ENCODE results near the gene NUDT7.
A peak's percentile ranks its signal among the peaks of the same experiment; 100 is the strongest.

The NUDT7 gene

DNA sequence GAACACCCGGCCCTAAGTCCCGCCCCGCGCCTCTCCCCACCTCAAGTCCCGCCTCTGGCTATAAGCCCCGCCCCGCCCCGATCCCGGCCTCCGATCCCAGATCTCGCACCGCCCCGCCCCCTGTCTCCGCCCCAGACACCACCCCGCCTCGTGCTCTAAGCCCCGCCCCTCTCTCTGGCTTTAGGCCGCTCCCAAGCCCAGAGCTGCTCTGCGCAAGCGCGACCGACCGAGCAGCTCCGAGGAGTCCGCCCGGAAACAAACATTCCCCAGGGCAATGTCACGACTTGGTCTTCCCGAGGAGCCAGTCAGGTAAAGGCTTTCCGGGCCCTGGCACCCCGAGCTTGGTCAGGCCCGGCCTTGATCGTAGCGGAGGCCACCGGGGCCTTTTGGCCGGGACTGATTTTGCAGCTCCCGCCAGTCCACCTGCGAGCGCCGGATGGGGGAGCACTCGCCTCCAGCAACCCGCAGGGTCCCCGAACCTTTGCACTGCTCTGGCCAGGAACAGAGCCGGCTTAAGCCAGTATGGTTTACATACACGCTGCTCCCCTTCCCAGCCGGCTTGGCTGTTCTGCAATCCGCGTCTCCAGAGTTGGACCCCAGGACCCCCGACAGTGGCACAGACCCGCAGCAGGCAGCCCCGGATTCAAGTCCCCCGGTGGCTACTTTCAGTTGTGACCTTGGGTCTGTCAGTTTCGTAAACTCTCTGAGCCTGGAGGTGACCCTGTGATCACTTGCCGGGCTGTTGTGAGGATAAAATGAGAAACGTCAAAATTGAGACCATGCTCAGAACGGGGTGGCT, at the start of gene NUDT7:
Gene NUDT7 (plus strand): TSS at position 206 of the 799 bp plus-strand sequence. CDS start 69 bp downstream, at position 275.
- peak; percentile 95 for DNase-seq (ENCODE audit: low spot score)

DNA sequence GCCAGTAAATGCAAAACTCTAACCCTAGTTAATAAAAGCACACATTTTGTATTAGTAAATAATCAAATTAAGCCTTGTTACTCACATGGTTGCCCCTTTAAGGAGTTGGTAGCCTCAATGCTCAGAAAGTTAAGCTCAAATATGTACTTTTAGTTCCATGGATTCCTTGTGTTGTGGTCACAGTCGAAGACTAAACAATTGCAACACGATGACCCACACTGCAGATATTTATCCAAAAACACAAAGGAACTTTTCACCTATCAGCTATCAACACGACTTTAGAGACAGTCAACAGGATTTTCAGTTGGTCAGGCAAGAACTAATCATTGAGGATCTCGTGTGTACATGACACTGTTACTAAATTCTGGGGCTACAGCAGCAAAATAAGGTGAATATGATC, 47.4 kb upstream of the NUDT7 start:
- DNase-seq (ENCODE audit: low spot score): no peak

DNA sequence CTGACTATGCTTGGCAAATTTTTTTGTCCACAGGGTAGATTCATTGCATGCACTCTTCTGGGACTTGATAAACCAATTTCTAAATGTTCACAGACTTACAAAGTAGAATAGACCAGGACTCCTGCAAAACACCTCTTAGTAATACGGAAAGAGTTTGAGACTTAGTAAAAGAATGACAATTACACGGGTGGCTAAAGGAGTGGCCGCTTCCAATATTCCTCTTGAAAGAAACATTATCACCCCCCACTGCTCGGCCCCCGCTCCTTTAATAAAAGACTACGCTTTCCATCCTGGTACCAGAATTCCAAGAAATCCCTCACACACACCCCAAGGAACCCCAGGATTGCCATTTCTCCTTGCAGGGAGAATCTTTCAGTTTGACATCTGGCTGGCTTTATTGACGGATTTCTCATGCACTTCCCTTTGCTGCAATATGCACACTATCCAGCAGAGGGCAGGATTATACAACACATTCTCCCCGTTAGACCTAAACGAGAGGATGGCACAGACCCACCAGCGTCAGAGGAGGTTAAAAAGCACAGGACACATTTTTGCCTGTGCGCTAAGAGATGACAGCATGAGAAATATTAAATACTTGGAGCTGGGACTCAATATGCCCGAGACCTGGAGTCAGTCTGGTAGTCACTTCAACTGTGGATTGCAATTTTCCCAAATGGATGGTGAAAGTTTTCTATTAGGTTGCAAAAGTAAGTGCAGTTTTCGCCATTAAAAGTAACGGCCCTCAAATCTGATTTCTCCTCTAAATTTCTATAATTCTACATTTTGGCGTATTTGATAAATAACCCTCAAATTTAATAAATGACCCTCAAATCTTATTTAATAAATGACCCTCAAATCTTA, 46.6 kb upstream of the NUDT7 start:
- peak; percentile 61 for DNase-seq (ENCODE audit: low spot score)

GRCh38 chr16:77677129-77677528, 45.2 kb upstream of the NUDT7 start:
- DNase-seq (ENCODE audit: low spot score): no peak

- DNase-seq (ENCODE audit: low spot score): no peak
These were observed 42.9 kb upstream of the NUDT7 start for GRCh38 chr16:77679391-77679790.

- DNase-seq (ENCODE audit: low spot score): no peak
These were observed 42.4 kb upstream of the NUDT7 start for GRCh38 chr16:77679901-77680300.

DNA sequence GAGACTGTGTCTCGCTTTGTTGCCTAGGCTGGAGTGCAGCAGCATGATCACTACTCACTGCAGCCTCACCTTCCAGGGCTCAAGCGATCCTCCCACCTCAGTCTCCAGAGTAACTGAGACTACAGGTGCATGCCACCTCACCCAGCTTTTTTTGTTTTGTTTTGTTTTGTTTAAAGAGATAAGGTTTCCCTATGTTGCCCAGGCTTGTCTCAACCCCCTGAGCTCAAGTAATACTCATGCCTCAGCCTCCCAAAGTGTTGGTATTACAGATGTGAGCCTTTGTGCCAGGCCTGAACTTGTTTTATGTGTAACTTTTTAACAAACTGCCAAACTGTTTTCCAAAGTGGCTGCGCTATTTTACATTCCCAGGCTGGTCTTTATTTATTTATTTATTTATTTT, 41.8 kb upstream of the NUDT7 start:
- no peak for DNase-seq (ENCODE audit: low spot score)

DNA sequence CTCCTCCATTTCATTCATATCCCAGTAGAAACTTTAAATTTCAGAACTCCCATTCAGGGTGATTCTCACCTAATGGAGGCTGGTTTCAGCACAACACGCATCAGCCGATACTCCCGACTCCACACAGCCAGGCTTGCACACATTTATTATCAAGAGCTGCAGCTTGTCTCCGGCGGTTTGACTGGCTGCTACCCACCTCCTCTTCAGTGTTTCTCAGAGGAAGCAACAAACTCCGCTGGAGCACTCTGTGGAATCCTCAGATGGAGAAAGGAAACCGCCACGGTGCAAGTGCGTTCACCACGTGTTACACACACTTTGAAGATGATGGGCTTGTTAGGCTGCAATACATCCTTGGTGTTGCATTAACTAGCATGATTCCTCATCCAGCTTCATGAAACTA, 39.7 kb upstream of the NUDT7 start:
- no peak for DNase-seq (ENCODE audit: low spot score)

DNA sequence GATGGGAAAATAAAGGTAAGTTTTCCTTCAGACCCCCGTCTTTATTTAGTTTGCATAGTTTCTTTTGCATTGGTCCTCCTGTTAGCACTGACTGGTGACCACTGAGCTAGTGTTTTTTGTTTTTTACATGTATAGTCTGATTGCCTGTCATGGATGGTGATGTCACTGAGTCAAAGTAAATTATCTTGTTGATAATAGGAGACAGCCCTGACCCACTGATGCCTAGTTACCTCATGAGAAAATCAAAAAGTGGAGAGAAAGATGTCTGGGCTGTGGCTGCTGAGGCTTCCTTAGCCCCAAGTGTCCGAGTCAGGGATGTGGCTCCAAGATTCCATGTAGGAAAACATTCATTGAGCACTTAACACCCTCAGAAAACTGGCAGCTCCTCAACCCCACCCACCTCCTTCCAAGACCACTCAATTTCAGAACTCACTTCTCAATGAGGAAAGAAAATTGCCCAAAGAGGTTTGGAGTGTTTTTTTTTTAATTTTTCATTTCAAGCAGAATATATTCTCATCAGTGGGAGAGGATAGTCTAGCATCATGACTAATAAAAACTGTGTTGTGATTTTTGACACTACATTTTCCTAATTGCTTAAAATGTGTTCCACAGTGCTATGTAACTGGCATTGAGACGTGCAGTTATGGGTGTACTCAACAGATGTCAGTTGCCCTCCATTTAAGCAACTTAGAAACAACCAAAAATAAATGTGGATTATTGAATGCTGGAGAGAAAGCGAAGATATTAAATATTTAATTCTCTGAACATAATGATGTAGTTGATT, 38.7 kb upstream of the NUDT7 start:
- DNase-seq (ENCODE audit: low spot score): no peak

DNA sequence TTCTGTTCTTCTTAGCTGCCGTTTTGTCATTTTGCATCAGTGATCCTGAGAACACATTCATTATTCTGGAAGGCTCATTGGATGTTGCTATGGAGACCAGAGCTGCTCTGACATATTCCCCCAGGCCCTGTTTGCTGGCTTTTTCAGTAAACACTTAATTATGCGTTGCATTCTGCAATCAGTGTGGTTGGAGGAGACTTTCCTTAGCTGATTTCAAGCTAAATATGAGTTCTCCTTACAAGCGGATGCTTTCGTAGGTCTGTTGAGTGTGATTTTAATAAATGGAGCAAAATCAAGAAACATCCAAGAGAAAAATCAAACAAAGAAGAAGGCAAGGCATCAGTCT, 38.2 kb upstream of the NUDT7 start:
- no peak for DNase-seq (ENCODE audit: low spot score)

GRCh38 chr16:77686385-77686784, 35.9 kb upstream of the NUDT7 start:
- no peak for DNase-seq (ENCODE audit: low spot score)

GRCh38 chr16:77689971-77690370, 32.3 kb upstream of the NUDT7 start:
- no peak for DNase-seq (ENCODE audit: low spot score)

GRCh38 chr16:77690416-77690815, 31.9 kb upstream of the NUDT7 start:
- DNase-seq (ENCODE audit: low spot score): no peak

DNA sequence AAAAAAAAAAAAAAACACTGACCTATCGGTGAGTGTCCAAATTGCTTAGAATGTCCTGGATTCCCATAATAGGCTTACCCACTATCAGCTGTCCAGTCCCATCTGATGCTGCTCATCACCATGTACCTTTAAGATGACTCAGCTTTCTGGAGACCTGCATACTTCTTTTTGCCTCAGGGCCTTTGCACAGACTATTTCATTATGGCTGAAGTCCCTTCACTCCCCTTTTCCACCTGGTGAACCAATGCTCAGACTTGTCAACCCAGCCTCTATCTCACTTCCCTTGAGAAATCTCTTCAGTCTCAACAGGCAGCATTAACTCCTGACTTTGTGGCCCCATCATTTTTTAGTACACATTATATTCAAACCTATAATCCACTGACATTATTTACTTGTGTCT, 29.7 kb upstream of the NUDT7 start:
- no peak for DNase-seq (ENCODE audit: low spot score)

DNA sequence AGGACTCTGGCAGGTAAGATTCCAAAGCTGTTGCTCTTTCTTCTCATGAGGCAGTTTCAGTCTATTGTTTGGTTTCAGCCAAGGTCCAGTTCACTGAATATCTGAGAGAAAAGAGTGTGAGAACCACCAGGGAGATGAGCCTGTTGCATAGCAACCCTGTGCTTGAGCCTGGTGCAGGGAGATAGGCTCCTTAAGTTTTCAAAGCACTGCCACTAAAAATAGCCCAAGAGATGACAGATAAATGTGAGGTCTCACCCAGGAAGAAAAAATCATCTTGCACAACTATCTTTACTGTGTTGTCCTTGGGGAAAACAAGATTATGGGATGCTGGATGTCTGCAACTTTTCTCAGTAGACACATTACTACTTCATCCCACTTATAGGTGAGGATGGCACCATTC, 26.2 kb upstream of the NUDT7 start:
- DNase-seq (ENCODE audit: low spot score): no peak

DNA sequence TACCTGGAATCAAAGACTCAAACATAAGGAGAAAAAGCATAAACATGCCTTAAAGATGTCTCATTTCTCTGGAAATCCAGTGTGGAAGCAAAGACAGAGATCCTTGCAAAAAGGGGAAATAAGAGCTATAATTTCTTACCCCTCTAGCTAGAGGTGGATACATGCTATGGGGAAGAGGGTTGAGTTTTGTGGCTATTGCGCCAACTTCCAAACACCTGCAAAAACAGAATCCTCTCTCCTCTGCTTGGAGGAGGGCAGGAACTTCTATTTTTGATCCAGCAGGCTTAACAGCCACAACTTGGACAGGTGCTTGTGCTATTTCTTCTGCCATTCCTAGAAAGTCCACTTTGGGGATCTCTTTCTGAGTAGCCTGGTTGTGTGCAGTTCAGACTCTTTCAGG, 21.5 kb upstream of the NUDT7 start:
- no peak for DNase-seq (ENCODE audit: low spot score)

GRCh38 chr16:77705351-77705750, 17.0 kb upstream of the NUDT7 start:
- DNase-seq (ENCODE audit: low spot score): no peak

GRCh38 chr16:77711179-77711578, 11.1 kb upstream of the NUDT7 start:
- DNase-seq (ENCODE audit: low spot score): no peak

- DNase-seq (ENCODE audit: low spot score): no peak
These were observed 10.5 kb upstream of the NUDT7 start for GRCh38 chr16:77711775-77712174.

GRCh38 chr16:77715145-77715544, 7.2 kb upstream of the NUDT7 start:
- no peak for DNase-seq (ENCODE audit: low spot score)

- DNase-seq (ENCODE audit: low spot score): no peak
These were observed 484 bp upstream of the NUDT7 start for GRCh38 chr16:77721752-77722308.

- no peak for DNase-seq (ENCODE audit: low spot score)
These were observed 797 bp downstream of the NUDT7 start for GRCh38 chr16:77723108-77723514.
